GM18873 (cell line): Measurements from ENCODE around the gene CRIM1.
"Not testable (repeated sequence)": the region's sequence is repeated elsewhere in the genome, so short reads cannot be mapped to it uniquely, and the experiment has no call there.

Source experiments
- ATAC-seq: cut with Tn5 transposase; IDR thresholded peaks from one replicate; pipeline ENCODE4 v1.9.1; 2021; ENCODE audit warnings: mild to moderate bottlenecking, moderate library complexity, moderate number of reproducible peaks; ENCODE audit not compliant: unreplicated experiment, low FRiP score

CRIM1 gene

DNA sequence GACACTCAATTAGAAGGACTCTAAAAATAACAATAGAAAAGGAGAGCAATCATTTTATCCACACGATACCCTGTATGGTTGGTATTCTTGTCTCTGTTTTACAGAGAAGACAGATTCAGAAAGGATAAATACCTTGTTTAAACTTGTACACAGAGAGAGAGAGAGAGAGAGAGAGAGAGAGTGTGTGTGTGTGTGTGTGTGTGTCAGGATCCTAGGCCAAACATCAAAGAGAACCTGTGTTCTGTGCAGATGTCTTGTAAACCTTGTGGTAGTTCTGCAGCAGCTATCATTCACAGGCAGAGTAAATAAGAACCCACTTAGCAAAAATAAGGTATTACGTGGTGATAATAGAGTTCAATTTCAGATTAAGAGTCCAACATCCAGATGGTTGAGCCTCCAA lies 4.3 kb upstream of the CRIM1 start:
- ATAC-seq: no peak

DNA sequence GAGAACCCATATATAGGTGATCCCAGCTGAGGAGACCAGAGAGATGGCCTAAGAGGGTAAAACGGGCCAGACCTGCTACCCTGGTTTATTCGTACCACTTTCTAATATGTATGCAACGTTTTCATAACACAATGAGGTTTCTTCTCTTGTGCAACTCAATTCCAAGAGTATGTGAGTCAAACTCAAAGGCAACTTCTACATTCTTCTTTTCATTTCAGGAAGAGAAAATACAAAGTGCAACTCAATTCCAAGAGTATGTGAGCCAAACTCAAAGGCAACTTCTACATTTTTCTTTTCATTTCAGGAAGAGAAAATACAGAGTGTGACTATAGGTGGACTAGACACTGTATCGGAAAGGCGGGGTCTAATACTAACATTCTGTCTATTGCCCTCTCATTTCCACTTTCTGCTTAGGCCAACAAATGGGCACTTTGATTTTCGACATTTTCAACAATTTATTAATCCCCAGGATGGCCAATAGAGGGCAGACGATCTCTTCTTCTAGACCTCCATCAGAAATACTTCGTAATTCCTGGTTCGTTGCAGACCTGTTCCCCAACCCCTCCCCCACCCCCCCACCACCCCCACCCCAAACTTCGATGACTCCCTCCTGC lies 3.7 kb upstream of the CRIM1 start:
- no peak for ATAC-seq

DNA sequence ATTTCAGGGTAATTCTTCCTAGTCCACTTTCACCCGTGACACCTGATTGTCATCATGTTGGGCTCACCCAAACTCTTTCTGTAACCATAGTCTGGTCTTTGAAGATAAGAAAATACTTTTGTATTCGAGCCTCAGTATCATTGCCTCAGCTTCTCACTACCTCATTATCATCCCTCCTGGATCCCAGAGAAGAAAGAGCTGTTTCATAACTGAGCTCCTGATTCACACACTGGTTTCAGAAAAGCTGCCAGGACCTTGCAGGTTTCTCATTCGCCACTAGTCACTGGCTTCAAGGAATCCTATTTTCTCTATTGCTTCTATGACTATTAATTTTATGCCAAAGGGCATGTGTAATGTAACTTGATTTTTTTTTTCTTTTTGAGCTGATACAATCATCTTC lies 2.9 kb upstream of the CRIM1 start:
- no peak for ATAC-seq

DNA sequence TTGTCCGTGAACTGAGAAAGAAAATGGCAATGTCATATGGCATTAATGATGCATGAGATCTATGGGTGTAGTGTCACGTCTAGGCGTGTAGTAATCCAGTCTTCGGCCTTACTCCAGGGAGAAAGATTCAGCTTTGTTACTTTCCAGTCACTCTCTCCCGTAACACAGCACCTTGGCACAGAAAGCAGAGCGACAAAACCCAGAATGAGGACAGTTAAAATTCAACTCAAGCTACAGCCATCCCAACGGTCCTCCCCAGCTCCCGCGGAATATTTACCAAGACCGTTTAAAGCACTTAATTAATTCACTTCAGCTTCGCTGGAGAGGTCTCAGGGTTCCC lies 797 bp upstream of the CRIM1 start:
- no peak for ATAC-seq

DNA sequence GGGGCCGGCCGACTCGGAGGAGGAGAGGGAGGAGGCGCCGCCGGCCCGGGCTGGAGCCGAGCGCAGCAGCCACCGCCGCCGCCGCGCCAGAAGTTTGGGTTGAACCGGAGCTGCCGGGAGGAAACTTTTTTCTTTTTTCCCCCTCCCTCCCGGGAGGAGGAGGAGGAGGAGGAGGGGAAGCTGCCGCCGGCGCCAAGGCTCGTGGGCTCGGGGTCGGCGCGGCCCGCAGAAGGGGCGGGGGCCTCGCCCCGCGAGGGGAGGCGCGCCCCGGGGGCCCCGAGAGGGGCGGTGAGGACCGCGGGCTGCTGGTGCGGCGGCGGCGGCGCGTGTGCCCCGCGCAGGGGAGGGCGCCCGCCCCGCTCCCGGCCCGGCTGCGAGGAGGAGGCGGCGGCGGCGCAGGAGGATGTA lies 316 bp downstream of the CRIM1 start:
- no peak for ATAC-seq

DNA sequence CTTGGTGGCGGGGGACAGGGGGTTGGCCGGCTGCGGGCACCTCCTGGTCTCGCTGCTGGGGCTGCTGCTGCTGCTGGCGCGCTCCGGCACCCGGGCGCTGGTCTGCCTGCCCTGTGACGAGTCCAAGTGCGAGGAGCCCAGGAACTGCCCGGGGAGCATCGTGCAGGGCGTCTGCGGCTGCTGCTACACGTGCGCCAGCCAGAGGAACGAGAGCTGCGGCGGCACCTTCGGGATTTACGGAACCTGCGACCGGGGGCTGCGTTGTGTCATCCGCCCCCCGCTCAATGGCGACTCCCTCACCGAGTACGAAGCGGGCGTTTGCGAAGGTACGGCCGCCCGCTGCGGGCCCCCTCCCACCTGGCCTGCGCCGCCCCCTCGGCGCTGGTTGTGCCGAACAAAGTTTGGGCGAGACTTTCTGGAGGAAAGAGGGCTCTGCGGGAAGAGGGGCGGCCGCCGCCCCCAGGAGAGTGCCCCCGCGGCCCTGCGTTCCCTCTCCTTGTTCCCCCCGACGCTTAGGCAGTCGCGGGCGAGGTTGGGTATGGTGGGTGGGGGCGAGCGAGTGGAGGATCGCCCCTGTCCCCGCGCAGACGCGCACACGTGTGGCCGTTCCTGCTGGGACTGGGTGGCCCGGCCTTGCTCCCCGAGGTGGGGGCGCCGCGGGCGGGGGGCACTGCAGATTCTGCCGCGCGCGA lies 866 bp downstream of the CRIM1 start:
- peak; percentile 14 for ATAC-seq

DNA sequence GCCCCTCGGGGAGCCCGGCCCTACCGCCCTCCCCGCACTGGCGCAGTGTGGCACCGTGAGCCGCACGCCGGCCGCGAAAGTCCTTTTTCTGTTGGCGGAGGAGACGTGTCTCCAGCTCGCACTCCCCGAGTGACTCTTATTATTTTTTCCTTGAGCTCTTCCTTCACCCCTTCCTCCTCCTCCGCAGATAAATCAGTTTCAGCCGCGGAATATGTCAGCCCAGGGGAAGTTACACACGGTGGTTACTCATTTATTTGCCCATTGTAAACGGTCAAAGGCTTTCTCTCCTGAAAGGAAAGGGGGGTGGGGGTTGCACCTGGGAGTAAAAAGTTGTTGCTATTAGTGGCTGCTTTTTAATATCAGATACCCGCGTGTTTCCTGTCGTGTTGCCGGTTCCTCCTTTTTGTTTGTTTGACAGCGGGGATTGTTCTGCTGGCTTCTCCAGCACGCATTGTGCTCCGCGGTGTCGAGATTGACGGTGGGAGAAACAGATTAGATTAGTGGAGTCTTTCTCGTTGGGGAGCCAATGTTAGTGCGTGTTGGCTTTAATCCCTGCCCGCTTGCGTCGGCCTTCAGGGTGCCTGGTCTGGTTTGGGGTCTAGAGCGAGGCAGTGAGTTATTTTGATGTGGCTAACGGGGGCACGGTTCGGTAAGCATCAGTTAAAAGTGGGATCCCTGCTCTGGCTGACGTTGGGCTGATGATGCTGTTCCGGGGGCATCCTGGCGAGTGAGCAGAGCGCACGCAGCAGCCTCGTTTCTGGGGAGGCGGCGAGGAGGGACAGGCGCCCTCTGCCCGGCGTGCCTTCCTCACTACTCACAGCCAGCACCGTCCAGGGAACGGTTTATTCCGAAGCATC lies 1.6 kb downstream of the CRIM1 start:
- ATAC-seq: peak; percentile 33

DNA sequence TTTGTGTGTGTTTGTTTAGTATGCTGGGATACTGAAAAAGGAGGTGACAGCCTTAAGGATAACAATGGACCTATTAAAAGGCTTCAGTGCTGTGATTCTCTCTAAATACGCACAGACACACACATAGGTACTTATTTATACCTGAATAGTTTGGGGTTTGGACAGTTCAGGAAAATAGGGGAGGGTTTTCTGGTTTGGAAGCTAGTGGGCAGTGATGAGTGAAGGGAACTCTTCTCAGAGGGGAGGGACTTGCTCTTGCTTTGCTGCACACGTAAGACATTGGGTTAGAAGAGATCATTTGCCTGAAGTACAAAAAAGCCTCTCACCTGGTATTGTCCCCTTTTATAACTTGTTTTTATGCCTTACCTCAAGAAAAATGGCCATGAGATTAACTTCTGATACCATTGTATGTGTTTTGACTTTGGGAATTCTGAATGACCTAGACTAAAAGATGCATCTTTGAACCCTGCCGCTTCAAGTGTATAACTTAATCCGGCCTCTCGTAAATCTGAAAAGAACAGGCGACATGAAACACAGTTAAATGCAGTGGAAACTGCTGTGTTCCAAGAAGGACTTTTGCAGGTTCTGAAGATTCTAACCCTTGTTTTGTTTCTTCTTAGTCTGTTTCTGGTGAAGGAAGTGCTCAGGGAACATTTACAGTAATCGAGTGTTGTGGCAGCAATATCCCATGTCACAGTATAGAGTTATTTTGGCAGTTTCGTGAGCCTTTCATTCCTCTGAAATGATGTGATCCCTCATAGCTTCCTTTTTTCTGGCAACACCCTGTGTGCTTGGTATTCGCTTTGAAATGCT lies 2.5 kb downstream of the CRIM1 start:
- ATAC-seq: peak; percentile 23

DNA sequence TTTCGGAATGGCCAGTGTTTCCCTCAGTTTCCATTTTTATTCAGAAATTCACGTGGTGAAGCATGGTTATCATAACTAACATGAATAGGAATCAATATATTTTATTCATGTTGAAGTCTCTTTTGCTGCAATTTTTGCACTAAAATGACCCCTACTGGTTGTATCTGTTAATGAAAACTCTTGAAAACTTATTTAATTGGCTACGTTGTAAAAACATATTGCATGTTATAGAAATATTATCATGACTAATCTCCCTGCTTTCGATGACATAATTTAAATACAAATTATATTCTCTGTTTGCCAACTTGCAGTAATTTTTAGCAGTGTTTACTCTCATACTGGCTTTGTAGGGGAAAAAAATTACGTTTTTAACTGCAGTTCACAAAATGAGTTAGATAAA lies 3.5 kb downstream of the CRIM1 start:
- no peak for ATAC-seq

DNA sequence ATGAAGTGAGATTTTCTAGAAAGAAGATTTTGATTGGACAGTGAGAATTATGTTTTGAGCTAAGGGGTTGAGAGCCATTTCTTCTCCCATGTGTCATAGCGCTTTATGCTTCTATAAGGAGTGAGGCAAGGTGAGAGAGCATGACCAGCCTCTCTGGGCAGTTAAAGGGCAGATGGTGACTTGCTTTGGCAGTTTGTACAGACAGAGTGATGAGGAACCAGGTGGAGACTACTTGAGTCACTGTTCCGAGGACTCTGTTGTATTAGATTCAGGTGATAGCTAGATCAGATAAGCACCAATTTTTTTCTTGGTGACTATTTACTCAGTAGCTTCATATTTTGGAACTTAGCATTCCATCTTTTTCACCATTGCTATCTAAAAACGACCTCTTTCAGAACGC lies 4.5 kb downstream of the CRIM1 start:
- no peak for ATAC-seq

DNA sequence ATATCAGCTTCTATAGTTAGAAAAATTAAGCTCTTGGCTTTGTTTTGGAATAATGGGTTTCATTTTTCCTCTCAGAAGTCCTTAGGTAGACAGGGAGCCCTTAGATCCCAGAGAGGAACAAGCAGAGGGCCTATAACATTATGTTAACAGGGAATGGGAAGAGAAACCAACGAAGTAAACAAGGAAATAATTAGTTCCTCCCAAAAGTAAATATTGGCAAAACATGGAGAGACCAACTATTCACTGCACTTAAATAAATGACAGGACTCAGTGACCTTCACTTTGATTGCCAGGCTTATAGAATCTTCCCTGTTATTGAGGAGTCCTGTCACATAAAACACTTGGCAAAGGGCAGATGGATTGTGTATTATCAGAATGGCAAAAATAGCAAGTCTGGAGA lies 5.3 kb downstream of the CRIM1 start:
- ATAC-seq: no peak

DNA sequence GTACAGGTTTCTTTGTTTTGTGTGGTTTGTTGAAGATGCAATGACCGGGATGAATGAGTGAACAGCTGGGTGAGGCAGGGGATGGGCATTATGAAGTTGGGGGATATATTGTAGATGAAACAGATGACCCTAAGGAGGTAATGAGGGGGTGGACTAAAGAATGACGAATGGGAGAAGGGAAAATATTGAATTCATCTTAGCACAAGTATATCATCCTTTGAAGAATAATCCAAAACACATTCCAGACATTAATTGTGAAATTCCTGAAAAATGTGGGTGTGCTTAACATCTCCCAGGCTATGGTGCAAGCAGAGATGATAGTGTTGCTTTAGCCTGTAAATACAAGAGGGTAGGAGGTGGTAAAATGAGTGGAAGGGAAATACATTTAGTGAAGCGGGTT lies 5.8 kb downstream of the CRIM1 start:
- ATAC-seq: no peak

DNA sequence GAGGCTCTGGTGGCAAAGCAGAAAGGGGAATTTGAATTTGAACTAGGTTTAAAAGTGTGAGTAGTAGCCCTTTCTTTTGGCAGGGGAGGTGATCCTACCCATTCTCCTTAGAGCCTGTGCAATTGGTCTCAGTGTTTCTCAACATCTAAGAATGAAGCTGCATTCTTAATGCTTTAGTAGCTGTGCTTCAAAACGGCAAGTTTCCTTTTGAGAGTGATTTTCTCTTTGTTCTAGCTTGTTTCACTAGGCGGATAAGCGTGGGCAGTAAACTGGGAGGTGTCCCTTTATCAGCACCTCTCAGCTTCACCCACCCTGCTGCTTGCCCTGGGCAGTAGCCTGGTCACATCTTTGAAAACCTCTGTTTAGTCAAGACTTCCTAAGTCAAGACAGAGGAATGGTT lies 6.7 kb downstream of the CRIM1 start:
- no peak for ATAC-seq

DNA sequence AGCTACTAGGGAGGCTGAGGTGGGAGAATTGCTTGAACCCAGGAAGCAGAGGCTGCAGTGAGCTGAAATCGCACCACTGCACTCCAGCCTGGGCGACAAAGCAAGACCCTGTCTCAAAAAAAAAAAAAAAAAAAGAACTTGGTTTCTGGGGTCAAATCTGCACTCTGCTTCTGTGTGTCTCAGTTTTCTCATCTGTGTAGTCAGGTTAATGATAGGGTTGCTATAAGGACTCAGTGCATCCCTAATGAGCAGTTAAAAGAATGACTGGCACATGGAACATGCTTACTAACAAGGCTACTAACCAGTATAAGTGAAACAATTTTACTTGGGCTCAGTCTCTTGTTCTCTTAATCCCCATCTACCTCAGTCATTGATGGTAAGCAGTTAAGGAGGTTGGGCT lies 7.5 kb downstream of the CRIM1 start:
- ATAC-seq: not testable (repeated sequence)

DNA sequence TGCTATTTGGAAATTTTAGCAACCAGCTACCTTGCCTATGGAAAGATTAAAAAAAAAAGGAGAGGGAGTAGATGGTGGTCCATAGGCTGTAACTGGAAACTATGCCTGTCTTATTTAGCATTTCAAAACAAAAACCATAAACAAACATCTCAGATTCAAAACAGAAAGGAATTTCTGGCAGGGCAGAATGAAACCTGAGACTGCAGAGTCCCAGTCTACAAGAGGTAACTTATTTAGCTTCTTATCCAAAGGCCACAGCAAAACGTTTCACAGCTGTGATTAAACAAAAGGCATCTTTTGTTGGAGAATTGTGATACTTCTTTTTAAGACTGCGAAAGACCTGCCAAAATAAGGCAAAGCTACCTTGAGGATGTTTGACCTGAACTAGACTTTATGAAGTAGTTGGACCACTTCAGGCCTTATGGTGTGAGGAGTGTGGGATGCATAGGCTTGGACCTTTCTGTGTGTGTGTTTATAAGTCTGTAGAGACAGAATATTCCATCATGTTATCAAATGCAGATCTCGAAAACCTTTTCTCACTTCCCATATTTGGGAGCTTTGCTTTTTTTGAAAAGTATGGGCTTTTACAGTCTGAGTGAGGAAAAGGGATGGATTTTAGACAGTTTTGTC lies 11.0 kb downstream of the CRIM1 start:
- no peak for ATAC-seq

DNA sequence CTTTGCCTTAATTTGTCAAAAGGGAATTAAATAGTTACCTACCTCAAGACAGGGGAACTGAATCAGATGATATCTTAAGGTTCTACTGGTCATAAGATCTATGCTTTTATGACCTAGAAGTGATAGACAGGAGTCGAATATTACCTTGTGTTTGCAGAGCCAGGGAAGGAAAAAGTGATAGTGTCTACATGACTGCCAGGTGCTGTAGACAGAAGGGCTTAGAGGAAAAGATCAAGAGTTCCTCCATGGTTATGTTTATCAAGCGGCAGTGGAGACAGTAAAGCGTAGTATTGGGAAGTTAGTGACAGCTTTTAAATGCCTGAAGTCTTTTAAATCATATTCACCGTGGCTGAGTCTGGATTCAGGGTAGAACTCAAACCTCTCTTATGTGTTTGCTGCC lies 11.9 kb downstream of the CRIM1 start:
- ATAC-seq: no peak

DNA sequence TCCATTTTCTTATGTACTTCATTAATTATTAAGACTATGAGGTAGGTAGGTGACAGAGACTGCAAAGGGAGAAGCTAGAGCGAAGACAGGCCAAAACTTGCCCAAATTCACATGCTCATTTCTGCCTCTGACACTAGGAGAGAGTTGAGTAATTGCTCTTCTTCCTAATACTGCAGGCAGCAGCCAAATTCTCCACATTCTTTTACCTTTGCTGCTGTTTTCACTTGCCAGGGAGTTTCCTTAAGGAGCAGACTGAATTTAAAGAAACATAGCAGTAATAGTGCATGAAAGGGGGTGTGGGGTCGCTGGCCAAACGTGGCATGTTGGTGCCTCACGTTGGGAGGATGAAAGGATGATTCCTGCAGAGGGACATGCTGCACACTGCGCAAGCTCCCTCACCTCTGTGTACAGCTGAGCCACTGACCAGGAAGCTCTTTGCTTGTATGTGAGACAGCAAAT lies 12.3 kb downstream of the CRIM1 start:
- no peak for ATAC-seq

DNA sequence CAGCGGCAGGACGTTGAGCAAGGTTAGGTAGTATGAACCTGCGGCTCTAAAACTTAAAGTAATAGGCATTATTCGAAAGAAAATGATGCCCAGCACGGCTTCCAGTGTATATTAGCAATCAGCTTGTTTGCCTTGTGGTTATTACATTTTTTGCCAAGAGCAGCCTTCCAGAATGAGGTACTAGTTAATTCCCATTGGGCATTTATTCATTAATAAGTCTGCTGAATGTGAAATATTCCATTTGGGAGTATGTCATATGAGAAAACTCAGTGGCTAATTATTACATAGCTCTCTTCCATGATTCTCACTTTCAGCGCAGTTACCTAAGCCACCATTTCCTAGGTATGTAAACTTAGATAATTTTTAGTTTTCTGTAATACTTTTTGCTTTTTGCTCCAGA lies 12.9 kb downstream of the CRIM1 start:
- no peak for ATAC-seq

DNA sequence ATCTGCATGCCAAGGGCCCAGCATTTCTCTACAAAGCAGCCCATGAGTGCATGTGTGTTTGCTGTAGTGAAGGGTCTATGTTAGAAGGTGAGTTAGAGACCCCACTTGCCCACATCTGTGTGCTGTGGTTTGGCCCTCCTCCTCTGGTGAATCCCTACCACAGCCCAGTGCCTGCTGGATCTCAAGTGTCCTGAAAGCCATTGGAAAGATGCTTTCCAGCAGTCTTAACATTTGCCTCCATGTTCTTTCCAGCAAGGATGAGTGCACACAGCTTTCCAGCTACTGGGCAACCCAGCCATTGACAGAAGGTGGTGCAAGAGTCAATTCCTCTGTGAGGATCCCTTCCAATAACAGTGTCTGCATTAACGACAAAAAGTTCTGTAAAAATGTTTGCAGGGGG lies 13.6 kb downstream of the CRIM1 start:
- ATAC-seq: no peak

DNA sequence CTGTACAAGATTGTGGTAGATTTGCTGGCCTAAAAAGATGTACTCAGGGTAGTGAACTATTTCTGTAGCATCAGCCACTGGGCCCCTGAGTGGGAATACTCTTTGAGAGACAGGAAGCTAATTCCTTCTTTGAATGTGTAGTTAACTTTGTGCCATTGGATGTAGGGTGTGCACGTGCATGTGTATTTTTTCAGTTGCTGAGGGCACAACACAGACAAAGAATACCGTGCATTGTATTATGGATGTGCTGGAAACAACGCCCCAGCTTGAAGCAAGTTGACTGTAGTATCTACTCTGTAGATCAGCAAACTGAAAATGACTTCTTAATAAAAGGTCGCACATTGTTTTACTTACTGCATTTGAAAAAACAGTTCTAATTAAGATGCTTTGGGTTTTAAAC lies 14.1 kb downstream of the CRIM1 start:
- no peak for ATAC-seq
